Adrenal gland (tissue), 12 donors: ENCODE measurements around the gene RBM4B. TPM values are rescaled to one million over a fixed set of nuclear protein-coding genes. Genes with fewer than 3 reads are reported as not detected.

ENCODE experiments used
- DNase-seq, 7 donors: peaks; one replicate each; pipeline ENCODE4 v3.0.0-alpha.2; 2019 to 2020
- H3K27ac ChIP-seq, 5 donors: fragments of 200-600 bp; sonication (generic) in 4 of 5; 1 replicate in 3 of 5; 2 replicates in 2 of 5; pipeline versions ENCODE4 v1.5.1 to v1.8.0; 2016 to 2020; ENCODE audit warnings: mild to moderate bottlenecking in 1 of 5
- H3K27me3 ChIP-seq: fragments of 200-600 bp; 2 replicates; pipeline ENCODE4 v1.8.0; 2021
- H3K36me3 ChIP-seq, 2 donors: fragments of 200-600 bp; replicated peaks in 1 of 2; 1 replicate in 1 of 2; 2 replicates in 1 of 2; pipeline versions ENCODE4 v1.5.1 to v1.8.0; 2018 to 2022
- H3K4me1 ChIP-seq, 2 donors: fragments of 200-600 bp; replicated peaks in 1 of 2; 1 replicate in 1 of 2; 2 replicates in 1 of 2; pipeline versions ENCODE4 v1.5.1 to v1.8.0; 2018 to 2021
- H3K4me3 ChIP-seq, 4 donors: fragments of 200-600 bp; sonication (generic) in 3 of 4; one replicate each; pipeline ENCODE4 v1.5.1; 2016 to 2018
- H3K9me3 ChIP-seq, 3 donors: fragments of 200-600 bp; sonication (generic) in 1 of 3; replicated peaks in 1 of 3; 1 replicate in 2 of 3; 2 replicates in 1 of 3; pipeline versions ENCODE4 v1.5.1 to v1.8.0; 2016 to 2021
- CTCF ChIP-seq, 6 experiments: fragments of 450-650 bp in 4 of 6; fragments of 200-600 bp in 2 of 6; sonication (generic) in 1 of 6; IDR thresholded peaks; 1 replicate in 5 of 6; 2 replicates in 1 of 6; pipeline versions ENCODE4 v1.5.1 to v1.8.0; 2016 to 2021; ENCODE audit warnings: antibody characterized with exemption in 6 of 6, mild to moderate bottlenecking in 2 of 6, moderate library complexity in 1 of 6
- POLR2A ChIP-seq, 2 donors: fragments of 450-650 bp; IDR thresholded peaks; one replicate each; pipeline ENCODE4 v1.6.1; 2017; ENCODE audit warnings: antibody characterized with exemption in 2 of 2, mild to moderate bottlenecking in 2 of 2, moderate library complexity in 1 of 2
- WGBS, 4 donors: extraction: QIAGEN DNeasy Blood & Tissue Kit in 2 of 4; methylation state at CpG; one replicate each; pipeline versions ENCODE4 v1.1.5 to v1.1.7; 2013 to 2017; 5-methylcytosine and 5-hydroxymethylcytosine counted together
- intact Hi-C, 2 donors: fragments of 100-400 bp; cut with DNase I; formaldehyde crosslinking; loops; one replicate each; pipeline versions ENCODE4 v1.14.1 to v1.15.0; 2022 to 2023
- polyA plus RNA-seq, 3 donors: library from polyadenylated mRNA; stranded (reverse); fragments of 200-250 nt in 2 of 3; fragments of 350-450 nt in 1 of 3; fragmentation: Illumina TruSeq in 1 of 3; extraction: RNeasy Lipid Tissue Mini Kit (QIAGEN cat#74804) in 1 of 3; gene quantifications; one replicate each; pipeline ENCODE4 v1.2.3, GENCODE V29; 2013 to 2014
- total RNA-seq, 9 donors: library from RNA; depleted of rRNA in 4 of 9; stranded (reverse); fragments of >200 nt in 4 of 9; fragments of 120-200 nt in 1 of 9; fragmentation: NEBNext Ultra II Directional in 1 of 9; extraction: Animal tissue kit (Norgen Biotek cat#: 25700) in 1 of 9; gene quantifications; one replicate each; pipeline versions ENCODE4 v1.1.0 to v1.2.4, GENCODE V29; 2013 to 2023
- donor health status: healthy with polysubstance abuse.
- donor health status: Bipolar disorder and iron deficiency.
- donor health status: DM: yes; HTN: yes; CAD: no.
- donor health status: DM: no; HTN: no; CAD: no.
- donor health status: DM: no; HTN: no; CAD: no.
- donor health status: DM: yes; HTN: yes; CAD: no.

The RBM4B gene
- total and polyA plus RNA-seq, 12 donors: 9.9 to 40.3 (median 20.6) TPM

GRCh38 chr11:66628061-66628603 lies 49.6 kb downstream of the RBM4B start:
- no peak overlapping the region for H3K27ac ChIP-seq
- no peaks in the 10 kb centered on the region for H3K27me3 ChIP-seq
- H3K36me3 ChIP-seq: peaks cover 0 to 79% of the 10 kb centered on the region in 2 donors
- no peak for DNase-seq
- peaks cover 0 to 25% of the 10 kb centered on the region in 2 donors for H3K4me1 ChIP-seq
- TF ChIP-seq POLR2A (IDR thresholded peaks at IDR 0.05): no peak
- TF ChIP-seq CTCF (IDR thresholded peaks at IDR 0.05): no peak
- intact Hi-C loops: no loop called here
- no peaks in the 10 kb centered on the region for H3K9me3 ChIP-seq
- WGBS, 4 donors: 86 to 93% (median 91%) methylated on average over 7 of the region's 7 CpGs
- H3K4me3 ChIP-seq: no peak overlapping the region

GRCh38 chr11:66626926-66627325 lies 50.8 kb downstream of the RBM4B start:
- peak in 2 of 7 donors; percentile 36 to 38 for DNase-seq
- peaks cover 0 to 37% of the 10 kb centered on the region in 2 donors for H3K4me1 ChIP-seq
- TF ChIP-seq CTCF (IDR thresholded peaks at IDR 0.05) (no peak), POLR2A (IDR thresholded peaks at IDR 0.05) (no peak)
- 71 to 84% (median 77%) methylated on average over 7 of the region's 7 CpGs for WGBS, 4 donors
- intact Hi-C loops: no loop called here
- no peaks in the 10 kb centered on the region for H3K27me3 ChIP-seq
- no peak overlapping the region for H3K4me3 ChIP-seq
- peaks cover 0 to 76% of the 10 kb centered on the region in 2 donors for H3K36me3 ChIP-seq
- no peak overlapping the region for H3K27ac ChIP-seq
- no peaks in the 10 kb centered on the region for H3K9me3 ChIP-seq

GRCh38 chr11:66626382-66626781 lies 51.3 kb downstream of the RBM4B start:
- H3K27ac ChIP-seq: no peak overlapping the region
- WGBS, 4 donors: 95 to 97% (median 96%) methylated on average over 25 of the region's 25 CpGs
- H3K9me3 ChIP-seq: no peaks in the 10 kb centered on the region
- H3K27me3 ChIP-seq: no peaks in the 10 kb centered on the region
- intact Hi-C loops: no loop called here
- DNase-seq: no peak
- peaks cover 0 to 71% of the 10 kb centered on the region in 2 donors for H3K36me3 ChIP-seq
- TF ChIP-seq CTCF (IDR thresholded peaks at IDR 0.05) (no peak), POLR2A (IDR thresholded peaks at IDR 0.05) (no peak)
- no peak overlapping the region for H3K4me3 ChIP-seq
- H3K4me1 ChIP-seq: peaks cover 0 to 42% of the 10 kb centered on the region in 2 donors

GRCh38 chr11:66625752-66626149 lies 51.9 kb downstream of the RBM4B start:
- Histone ChIP-seq H3K27me3 (no peaks in the 10 kb centered on the region), H3K27ac (no peak overlapping the region), H3K4me1 (peaks cover 0 to 48% of the 10 kb centered on the region in 2 donors), H3K9me3 (no peaks in the 10 kb centered on the region), H3K36me3 (peaks cover 0 to 71% of the 10 kb centered on the region in 2 donors), H3K4me3 (no peak overlapping the region)
- intact Hi-C loops: no loop called here
- TF ChIP-seq POLR2A (IDR thresholded peaks at IDR 0.05) (no peak), CTCF (IDR thresholded peaks at IDR 0.05) (no peak)
- DNase-seq: no peak
- 49 to 71% (median 65%) methylated on average over 6 to 9 of the region's 9 CpGs for WGBS, 4 donors
